Measurements from ENCODE around the gene IL22RA2. TPM values are rescaled to one million over a fixed set of nuclear protein-coding genes. Genes with fewer than 3 reads are reported as not detected.

The IL22RA2 gene
- total and polyA plus RNA-seq, 4 donors, result 0.05 TPM; not detected in 3

DNA sequence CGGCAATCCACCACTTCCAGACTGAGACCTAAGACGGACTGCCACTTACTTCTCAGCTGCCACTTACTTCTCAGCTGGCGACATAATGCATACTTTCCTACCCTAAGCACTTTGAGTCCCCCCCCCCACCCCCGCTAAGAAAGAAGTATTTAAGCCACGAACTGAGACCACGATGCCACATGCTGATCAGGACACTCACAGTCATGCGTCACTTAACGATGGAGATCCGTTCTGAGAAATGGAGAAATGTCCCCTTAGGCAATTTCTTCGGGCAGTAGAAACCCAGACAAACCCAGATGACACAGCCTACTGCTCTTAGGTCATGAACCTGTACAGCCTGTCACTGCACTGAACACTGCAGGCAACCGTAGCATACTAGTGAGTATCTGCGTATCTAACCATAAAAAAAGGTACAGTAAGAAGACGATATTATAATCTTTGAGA is 45.1 kb upstream of the IL22RA2 start:
- no peaks in the 10 kb centered on the region for H3K9me3 ChIP-seq (ENCODE audit: control insufficient read depth in 4 of 4, low read length in 3 of 4)
- peak; percentile 77 for TF ChIP-seq NR2F2 (IDR thresholded peaks at IDR 0.05)
- TF ChIP-seq JUND (IDR thresholded peaks at IDR 0.05), result peak in 1 of 2 donors; percentile 31
- TF ChIP-seq TAF1 (conservative IDR thresholded peaks at IDR 0.05), result no peak
- TF ChIP-seq RXRA (IDR thresholded peaks at IDR 0.05), result peak; percentile 78 to 96

DNA sequence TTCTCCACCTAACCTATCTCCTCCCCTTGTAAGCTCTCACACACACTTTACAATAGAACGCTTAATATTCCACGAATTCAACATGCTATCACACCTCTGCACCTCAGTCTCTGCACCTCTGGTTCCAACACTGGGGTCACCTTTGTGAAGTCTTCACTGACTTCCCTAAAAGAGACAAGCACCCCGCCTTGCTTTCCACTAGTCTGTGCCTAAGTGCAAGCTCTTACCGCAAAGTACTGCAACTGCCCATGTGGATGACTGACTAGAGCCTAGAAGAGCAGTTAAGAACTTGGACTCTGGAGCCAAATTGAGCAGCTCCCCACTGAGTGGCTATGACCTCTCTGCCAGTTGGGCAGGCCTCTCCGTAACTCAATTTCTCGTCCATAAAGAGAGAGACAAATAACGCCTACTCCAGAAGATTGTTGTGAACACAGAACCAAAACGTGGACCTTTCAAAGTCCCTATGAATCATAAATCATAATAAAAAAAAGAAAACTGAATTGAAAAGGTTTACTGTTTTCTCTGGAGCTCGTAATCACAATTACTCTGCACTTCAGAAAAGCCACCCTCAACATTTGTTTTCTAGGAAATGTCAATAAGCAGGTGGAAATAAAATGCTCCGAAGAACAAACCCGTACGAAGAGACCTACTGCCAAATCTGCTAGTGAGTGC is 44.5 kb upstream of the IL22RA2 start:
- DNase-seq (ENCODE audit: low spot score), result no peak
- Histone ChIP-seq H3K27me3 (ENCODE audit: control insufficient read depth in 4 of 4, insufficient read depth in 4 of 4, low read length in 3 of 4) (no peaks in the 10 kb centered on the region), H3K9me3 (ENCODE audit: control insufficient read depth in 4 of 4, low read length in 3 of 4) (no peaks in the 10 kb centered on the region), H3K27ac (ENCODE audit: low read depth in 1 of 2, low read length in 2 of 2) (peak overlapping the region; percentile 99 to 100), H3K4me3 (ENCODE audit: low read depth in 1 of 3, low read length in 3 of 3) (peak overlapping the region; percentile 65 to 99 (median 94)), H3K9ac (ENCODE audit: low read depth in 1 of 2, low read length in 2 of 2) (peak overlapping the region; percentile 98 to 99), H3K4me1 (ENCODE audit: control insufficient read depth in 4 of 4, insufficient read depth in 4 of 4, low read length in 3 of 4) (peaks cover 8 to 43% (median 30%) of the 10 kb centered on the region in 4 donors), H3K36me3 (ENCODE audit: control insufficient read depth in 4 of 4, insufficient read depth in 3 of 4, low read depth in 1 of 4, low read length in 3 of 4) (peaks cover 0 to 2% (median 0%) of the 10 kb centered on the region in 4 donors)
- 14% methylated on average over 12 of the region's 12 CpGs for WGBS
- no peak for TF ChIP-seq MAX (IDR thresholded peaks at IDR 0.05)
- TF ChIP-seq RAD21 (IDR thresholded peaks at IDR 0.05), result peak in 1 of 2 donors; percentile 37
- TF ChIP-seq, protein P1, sequence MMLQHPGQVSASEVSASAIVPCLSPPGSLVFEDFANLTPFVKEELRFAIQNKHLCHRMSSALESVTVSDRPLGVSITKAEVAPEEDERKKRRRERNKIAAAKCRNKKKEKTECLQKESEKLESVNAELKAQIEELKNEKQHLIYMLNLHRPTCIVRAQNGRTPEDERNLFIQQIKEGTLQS (IDR thresholded peaks at IDR 0.05), result no peak
- TF ChIP-seq, protein P2, sequence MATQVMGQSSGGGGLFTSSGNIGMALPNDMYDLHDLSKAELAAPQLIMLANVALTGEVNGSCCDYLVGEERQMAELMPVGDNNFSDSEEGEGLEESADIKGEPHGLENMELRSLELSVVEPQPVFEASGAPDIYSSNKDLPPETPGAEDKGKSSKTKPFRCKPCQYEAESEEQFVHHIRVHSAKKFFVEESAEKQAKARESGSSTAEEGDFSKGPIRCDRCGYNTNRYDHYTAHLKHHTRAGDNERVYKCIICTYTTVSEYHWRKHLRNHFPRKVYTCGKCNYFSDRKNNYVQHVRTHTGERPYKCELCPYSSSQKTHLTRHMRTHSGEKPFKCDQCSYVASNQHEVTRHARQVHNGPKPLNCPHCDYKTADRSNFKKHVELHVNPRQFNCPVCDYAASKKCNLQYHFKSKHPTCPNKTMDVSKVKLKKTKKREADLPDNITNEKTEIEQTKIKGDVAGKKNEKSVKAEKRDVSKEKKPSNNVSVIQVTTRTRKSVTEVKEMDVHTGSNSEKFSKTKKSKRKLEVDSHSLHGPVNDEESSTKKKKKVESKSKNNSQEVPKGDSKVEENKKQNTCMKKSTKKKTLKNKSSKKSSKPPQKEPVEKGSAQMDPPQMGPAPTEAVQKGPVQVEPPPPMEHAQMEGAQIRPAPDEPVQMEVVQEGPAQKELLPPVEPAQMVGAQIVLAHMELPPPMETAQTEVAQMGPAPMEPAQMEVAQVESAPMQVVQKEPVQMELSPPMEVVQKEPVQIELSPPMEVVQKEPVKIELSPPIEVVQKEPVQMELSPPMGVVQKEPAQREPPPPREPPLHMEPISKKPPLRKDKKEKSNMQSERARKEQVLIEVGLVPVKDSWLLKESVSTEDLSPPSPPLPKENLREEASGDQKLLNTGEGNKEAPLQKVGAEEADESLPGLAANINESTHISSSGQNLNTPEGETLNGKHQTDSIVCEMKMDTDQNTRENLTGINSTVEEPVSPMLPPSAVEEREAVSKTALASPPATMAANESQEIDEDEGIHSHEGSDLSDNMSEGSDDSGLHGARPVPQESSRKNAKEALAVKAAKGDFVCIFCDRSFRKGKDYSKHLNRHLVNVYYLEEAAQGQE (IDR thresholded peaks at IDR 0.05), result peak; percentile 64
- TF ChIP-seq FOXA2 (IDR thresholded peaks at IDR 0.05), result peak; percentile 8
- no peak for TF ChIP-seq NR2F2 (IDR thresholded peaks at IDR 0.05)
- peak; percentile 7 to 23 for TF ChIP-seq JUND (IDR thresholded peaks at IDR 0.05)
- TF ChIP-seq GABPA (IDR thresholded peaks at IDR 0.05 in 1 of 2, conservative IDR thresholded peaks at IDR 0.05 in 1 of 2), result peak in 1 of 2 donors; percentile 37
- TF ChIP-seq, protein P3, sequence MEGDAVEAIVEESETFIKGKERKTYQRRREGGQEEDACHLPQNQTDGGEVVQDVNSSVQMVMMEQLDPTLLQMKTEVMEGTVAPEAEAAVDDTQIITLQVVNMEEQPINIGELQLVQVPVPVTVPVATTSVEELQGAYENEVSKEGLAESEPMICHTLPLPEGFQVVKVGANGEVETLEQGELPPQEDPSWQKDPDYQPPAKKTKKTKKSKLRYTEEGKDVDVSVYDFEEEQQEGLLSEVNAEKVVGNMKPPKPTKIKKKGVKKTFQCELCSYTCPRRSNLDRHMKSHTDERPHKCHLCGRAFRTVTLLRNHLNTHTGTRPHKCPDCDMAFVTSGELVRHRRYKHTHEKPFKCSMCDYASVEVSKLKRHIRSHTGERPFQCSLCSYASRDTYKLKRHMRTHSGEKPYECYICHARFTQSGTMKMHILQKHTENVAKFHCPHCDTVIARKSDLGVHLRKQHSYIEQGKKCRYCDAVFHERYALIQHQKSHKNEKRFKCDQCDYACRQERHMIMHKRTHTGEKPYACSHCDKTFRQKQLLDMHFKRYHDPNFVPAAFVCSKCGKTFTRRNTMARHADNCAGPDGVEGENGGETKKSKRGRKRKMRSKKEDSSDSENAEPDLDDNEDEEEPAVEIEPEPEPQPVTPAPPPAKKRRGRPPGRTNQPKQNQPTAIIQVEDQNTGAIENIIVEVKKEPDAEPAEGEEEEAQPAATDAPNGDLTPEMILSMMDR (IDR thresholded peaks at IDR 0.05; ENCODE audit: low read depth, low read length, missing input control), result no peak
- peak; percentile 73 for TF ChIP-seq SP1 (IDR thresholded peaks at IDR 0.05)
- TF ChIP-seq ZBTB33 (IDR thresholded peaks at IDR 0.05), result peak; percentile 8
- TF ChIP-seq HNF4G (IDR thresholded peaks at IDR 0.05), result peak; percentile 53
- no peak for TF ChIP-seq YY1 (IDR thresholded peaks at IDR 0.05)
- TF ChIP-seq EGR1 (IDR thresholded peaks at IDR 0.05; ENCODE audit: low read depth in 2 of 2), result no peak
- peak; percentile 72 for TF ChIP-seq RXRA (IDR thresholded peaks at IDR 0.05)
- no peak for TF ChIP-seq FOXA1 (IDR thresholded peaks at IDR 0.05)
- TF ChIP-seq HNF4A (conservative IDR thresholded peaks at IDR 0.05), result peak; percentile 81 to 86
- no peak for TF ChIP-seq TAF1 (conservative IDR thresholded peaks at IDR 0.05)

More for the DNA sequence above, 45.1 kb upstream of the IL22RA2 start:
- Histone ChIP-seq H3K27ac (ENCODE audit: low read depth in 1 of 2, low read length in 2 of 2) (peak overlapping the region; percentile 99 to 100), H3K4me1 (ENCODE audit: control insufficient read depth in 4 of 4, insufficient read depth in 4 of 4, low read length in 3 of 4) (peaks cover 7 to 41% (median 28%) of the 10 kb centered on the region in 4 donors), H3K27me3 (ENCODE audit: control insufficient read depth in 4 of 4, insufficient read depth in 4 of 4, low read length in 3 of 4) (no peaks in the 10 kb centered on the region), H3K4me3 (ENCODE audit: low read depth in 1 of 3, low read length in 3 of 3) (peak overlapping the region; percentile 65 to 99 (median 94)), H3K36me3 (ENCODE audit: control insufficient read depth in 4 of 4, insufficient read depth in 3 of 4, low read depth in 1 of 4, low read length in 3 of 4) (no peaks in the 10 kb centered on the region), H3K9ac (ENCODE audit: low read depth in 1 of 2, low read length in 2 of 2) (peak overlapping the region; percentile 98 to 99)
- DNase-seq (ENCODE audit: low spot score), result no peak
- WGBS, result under 1% methylated on average over 13 of the region's 13 CpGs
